Lower lobe of right lung (tissue), 2 donors: ENCODE data around the gene SLITRK6. TPM values are rescaled to one million over a fixed set of nuclear protein-coding genes. Genes with fewer than 3 reads are reported as not detected.

Experiments used
- ATAC-seq, 2 donors: fragments of 200-7000 bp; cut with Tn5 transposase; one replicate each; pipeline ENCODE4 v1.9.1; 2020 to 2022; ENCODE audit warnings: mild to moderate bottlenecking in 2 of 2, moderate library complexity in 2 of 2
- DNase-seq: peaks from one replicate; pipeline ENCODE4 v3.0.0-alpha.2; 2020
- H3K27ac ChIP-seq: fragments of 200-600 bp; one replicate; pipeline ENCODE4 v1.8.0; 2022
- H3K27me3 ChIP-seq: fragments of 200-600 bp; one replicate; pipeline ENCODE4 v1.8.0; 2022; ENCODE audit warnings: low read depth
- H3K36me3 ChIP-seq: fragments of 200-600 bp; one replicate; pipeline ENCODE4 v1.8.0; 2022; ENCODE audit warnings: mild to moderate bottlenecking
- H3K4me1 ChIP-seq: fragments of 200-600 bp; one replicate; pipeline ENCODE4 v1.8.0; 2022
- H3K4me3 ChIP-seq: fragments of 200-600 bp; one replicate; pipeline ENCODE4 v1.8.0; 2022; ENCODE audit warnings: mild to moderate bottlenecking
- H3K9me3 ChIP-seq: fragments of 200-600 bp; one replicate; pipeline ENCODE4 v1.8.0; 2022
- intact Hi-C: fragments of 100-400 bp; cut with DNase I; formaldehyde crosslinking; loops from one replicate; pipeline ENCODE4 v1.11.0; 2022
- long read RNA-seq: library from polyadenylated mRNA; unstranded; transcript quantifications from one replicate; pipeline ENCODE4 v2.0.0, GENCODE V29; 2021
- total RNA-seq: library from RNA; stranded (reverse); fragmentation: NEBNext Ultra II Directional; extraction: Animal tissue kit (Norgen Biotek cat#: 25700); gene quantifications from one replicate; pipeline ENCODE4 v1.2.1, GENCODE V29; 2021
- TF ChIP-seq, protein P1 (sequence below): fragments of 200-600 bp; IDR thresholded peaks from one replicate; pipeline ENCODE4 v1.8.0; 2022; ENCODE audit warnings: antibody characterized with exemption, mild to moderate bottlenecking
- donor health status: DM: no; HTN: yes; CAD: no; lungs with severe emphysema.

The SLITRK6 gene
- 5.1 TPM for total RNA-seq
- long read RNA-seq, partial matches to known transcripts, result 0 of 2 reads
- long read RNA-seq, other reads (novel, unspliced or antisense), result 2 of 2 reads

- Histone ChIP-seq H3K4me1 (no peaks in the 10 kb centered on the region), H3K27me3 (no peaks in the 10 kb centered on the region), H3K36me3 (no peaks in the 10 kb centered on the region), H3K27ac (no peak within 1 kb of the TSS), H3K9me3 (no peaks in the 10 kb centered on the region), H3K4me3 (peak within 1 kb of the TSS; percentile 6)
- intact Hi-C loops, result no loop called here
- ATAC-seq, result no peak
- no peak for DNase-seq
- TF ChIP-seq, protein P1, sequence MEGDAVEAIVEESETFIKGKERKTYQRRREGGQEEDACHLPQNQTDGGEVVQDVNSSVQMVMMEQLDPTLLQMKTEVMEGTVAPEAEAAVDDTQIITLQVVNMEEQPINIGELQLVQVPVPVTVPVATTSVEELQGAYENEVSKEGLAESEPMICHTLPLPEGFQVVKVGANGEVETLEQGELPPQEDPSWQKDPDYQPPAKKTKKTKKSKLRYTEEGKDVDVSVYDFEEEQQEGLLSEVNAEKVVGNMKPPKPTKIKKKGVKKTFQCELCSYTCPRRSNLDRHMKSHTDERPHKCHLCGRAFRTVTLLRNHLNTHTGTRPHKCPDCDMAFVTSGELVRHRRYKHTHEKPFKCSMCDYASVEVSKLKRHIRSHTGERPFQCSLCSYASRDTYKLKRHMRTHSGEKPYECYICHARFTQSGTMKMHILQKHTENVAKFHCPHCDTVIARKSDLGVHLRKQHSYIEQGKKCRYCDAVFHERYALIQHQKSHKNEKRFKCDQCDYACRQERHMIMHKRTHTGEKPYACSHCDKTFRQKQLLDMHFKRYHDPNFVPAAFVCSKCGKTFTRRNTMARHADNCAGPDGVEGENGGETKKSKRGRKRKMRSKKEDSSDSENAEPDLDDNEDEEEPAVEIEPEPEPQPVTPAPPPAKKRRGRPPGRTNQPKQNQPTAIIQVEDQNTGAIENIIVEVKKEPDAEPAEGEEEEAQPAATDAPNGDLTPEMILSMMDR, result no peak
Measured at GRCh38 chr13:85799097-85799582, at the start of gene SLITRK6. TSS of gene SLITRK6 (minus strand) at chr13:85799419. CDS start at chr13:85796508, 2,911 bp downstream.

DNA sequence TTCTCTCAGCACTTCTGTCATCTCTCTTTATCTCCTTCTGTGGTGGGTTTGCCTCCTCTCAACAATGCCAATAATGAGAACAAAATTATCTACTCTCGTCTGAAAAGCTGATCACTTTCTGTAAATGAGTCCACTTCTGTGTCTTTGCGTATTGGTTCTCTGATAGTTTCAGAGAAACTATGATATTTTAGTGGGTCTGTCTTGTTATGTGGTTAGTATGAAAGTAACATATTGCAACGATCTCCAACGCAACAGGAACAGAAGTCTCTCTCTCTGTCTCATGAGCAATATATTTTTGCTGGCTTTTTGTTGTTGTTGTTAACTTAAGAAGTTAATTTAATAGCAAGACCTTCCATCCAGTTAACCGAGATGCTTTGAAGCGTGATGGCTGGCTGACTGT, 47.8 kb upstream of the SLITRK6 start:
- no peak for ATAC-seq
- Histone ChIP-seq H3K4me3 (no peak overlapping the region), H3K36me3 (no peaks in the 10 kb centered on the region), H3K4me1 (no peaks in the 10 kb centered on the region), H3K9me3 (no peaks in the 10 kb centered on the region), H3K27me3 (no peaks in the 10 kb centered on the region), H3K27ac (no peak overlapping the region)
- intact Hi-C loops, result no loop called here
- DNase-seq, result no peak
- TF ChIP-seq, protein P1, result no peak

DNA sequence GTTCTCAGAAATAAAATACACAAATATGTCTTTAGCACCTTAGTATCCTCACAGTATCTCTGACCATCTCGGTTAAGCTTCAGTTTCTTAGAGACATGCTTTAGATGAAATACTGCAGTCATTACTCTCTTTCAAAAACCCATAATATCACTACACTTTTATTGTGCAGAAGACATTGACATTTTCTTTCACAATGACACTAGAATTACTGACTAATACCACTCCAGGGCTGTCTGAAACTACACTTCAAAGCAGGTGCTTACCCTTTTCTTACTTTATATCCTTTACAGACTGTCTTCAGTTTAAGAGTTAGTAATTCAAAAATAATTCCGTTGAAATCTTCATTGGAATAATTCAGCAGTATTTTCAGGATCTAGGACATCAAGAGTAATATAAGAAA, 42.2 kb upstream of the SLITRK6 start:
- DNase-seq (no peak), ATAC-seq (no peak)
- Histone ChIP-seq H3K36me3 (no peaks in the 10 kb centered on the region), H3K27ac (no peak overlapping the region), H3K4me3 (no peak overlapping the region), H3K9me3 (no peaks in the 10 kb centered on the region), H3K4me1 (no peaks in the 10 kb centered on the region), H3K27me3 (no peaks in the 10 kb centered on the region)
- intact Hi-C loops, result no loop called here
- TF ChIP-seq, protein P1, result no peak

GRCh38 chr13:85833921-85834320, 34.7 kb upstream of the SLITRK6 start:
- DNase-seq (no peak), ATAC-seq (no peak)
- H3K27ac ChIP-seq, result no peak overlapping the region
- no peaks in the 10 kb centered on the region for H3K36me3 ChIP-seq
- no peaks in the 10 kb centered on the region for H3K27me3 ChIP-seq
- no peaks in the 10 kb centered on the region for H3K9me3 ChIP-seq
- intact Hi-C loops, result no loop called here
- TF ChIP-seq, protein P1, result no peak
- H3K4me1 ChIP-seq, result no peaks in the 10 kb centered on the region
- no peak overlapping the region for H3K4me3 ChIP-seq

DNA sequence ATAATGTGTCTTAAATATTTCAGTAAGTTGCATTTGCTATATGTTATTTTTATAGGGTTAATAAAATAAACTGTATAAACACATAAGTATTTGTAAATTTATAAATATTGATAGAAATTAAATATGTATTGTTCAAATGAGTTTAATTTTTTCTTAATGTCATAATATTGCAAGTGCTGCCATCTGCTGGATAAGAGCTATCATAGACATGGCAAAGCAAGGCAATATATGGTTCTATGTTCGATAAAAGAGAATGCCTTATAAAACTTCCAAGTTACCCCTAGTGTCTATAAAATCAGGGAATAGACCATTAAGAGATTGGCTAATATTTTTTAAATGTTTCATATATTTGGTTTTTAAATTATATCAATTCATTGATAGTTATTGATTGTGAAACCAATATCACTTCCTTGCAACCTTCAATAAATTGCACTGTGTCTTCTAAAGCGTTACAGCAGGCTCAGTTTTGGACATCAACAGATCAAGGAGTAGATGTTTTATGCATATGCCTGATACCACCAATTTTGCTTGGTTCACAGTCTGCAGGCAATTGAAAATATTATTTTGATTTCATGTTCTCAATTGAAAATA, 29.0 kb upstream of the SLITRK6 start:
- TF ChIP-seq, protein P1, result peak; percentile 66
- H3K4me1 ChIP-seq, result no peaks in the 10 kb centered on the region
- no peaks in the 10 kb centered on the region for H3K9me3 ChIP-seq
- ATAC-seq (no peak), DNase-seq (no peak)
- no peaks in the 10 kb centered on the region for H3K36me3 ChIP-seq
- H3K27ac ChIP-seq, result no peak overlapping the region
- H3K4me3 ChIP-seq, result no peak overlapping the region
- intact Hi-C loops, result no loop called here
- H3K27me3 ChIP-seq, result no peaks in the 10 kb centered on the region
